ENCODE measurements around the gene GALNT15.
A peak's percentile ranks its signal among the peaks of the same experiment; 100 is the strongest.

The GALNT15 gene

DNA sequence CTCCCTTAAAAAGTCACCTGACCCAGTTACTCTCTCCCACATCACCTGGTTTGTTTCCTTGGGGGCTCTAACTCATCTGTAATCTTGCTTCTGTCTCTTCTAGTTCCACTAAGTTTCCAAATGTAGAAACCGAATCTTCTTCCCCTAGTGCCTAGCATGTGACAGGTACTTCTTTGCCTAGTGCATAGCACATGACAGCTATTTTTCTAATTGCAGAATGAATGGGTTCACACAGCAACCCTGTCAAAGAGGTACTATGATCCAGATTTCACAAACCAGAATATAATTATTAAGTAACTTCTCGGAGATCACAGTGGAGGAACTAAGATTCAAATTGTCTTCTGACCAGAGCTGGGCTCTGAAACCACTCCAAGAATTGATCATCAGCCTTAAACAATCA, 82.8 kb downstream of the GALNT15 start:
- no peak for DNase-seq

DNA sequence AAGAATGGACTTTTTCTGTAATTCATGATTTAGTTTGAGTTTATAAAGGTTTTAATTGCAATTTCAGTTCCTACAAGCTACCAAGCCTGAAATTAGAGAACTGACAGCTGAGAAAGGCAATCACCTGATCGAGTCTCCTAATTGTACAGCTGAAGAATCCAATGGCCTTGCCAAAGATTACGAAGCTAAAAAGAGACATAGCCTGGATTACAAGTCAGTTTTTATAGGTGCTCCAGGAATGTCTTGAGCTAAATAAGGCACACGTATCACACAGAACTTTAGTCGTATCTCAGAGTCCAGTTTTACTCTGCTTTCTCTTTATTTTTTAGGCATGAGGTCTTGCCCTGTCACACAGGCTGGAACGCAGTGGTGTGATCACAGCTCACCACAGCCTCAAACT, 83.7 kb downstream of the GALNT15 start:
- no peak for DNase-seq

DNA sequence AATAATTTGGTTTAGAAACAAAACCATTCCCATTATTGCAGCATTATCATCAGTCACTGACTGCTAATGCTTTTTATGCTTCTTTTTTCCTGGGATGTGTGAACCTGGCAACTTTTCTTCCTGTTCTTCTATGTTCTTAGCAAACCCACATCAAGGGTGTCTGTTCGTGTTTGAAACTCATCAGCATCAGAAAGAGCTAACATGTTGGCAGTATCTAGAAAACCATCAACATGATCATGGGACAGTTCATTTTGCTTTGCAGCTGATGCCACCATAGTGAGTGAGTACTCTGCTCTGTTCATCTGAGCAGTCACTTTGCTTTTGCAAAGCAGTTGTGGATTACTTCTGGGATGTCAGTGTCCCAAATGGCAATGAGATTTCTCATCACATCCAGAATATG, 84.4 kb downstream of the GALNT15 start:
- no peak for DNase-seq

GRCh38 chr3:16260046-16260445, 85.6 kb downstream of the GALNT15 start:
- no peak for DNase-seq

- no peak for DNase-seq
Measured at GRCh38 chr3:16262174-16262573, 87.7 kb downstream of the GALNT15 start.

DNA sequence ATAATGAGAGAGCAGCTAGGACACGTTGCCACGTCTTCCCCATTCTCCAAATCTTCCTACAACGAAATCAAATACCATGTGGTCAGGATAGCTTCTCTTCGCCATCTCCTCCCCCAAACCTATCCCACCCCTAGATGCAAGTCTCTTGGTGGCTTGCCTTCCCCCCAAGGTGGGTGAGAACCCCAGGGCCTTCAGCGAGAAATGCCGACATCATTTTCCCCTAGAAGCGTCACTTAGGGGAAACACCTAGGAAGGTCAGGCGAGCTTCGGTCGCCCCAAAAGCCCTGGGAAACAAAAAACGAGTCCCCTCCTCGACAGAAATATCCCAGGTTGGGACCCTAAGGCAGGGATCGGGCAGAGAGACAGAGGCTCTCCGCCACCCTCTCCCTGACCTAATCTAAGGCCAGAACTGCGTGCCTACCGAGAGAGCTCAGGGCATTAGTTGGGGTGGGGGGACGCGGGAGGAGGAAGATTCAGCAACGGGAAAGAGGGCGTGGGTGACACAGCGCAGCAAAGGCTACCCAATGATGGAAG, 89.8 kb downstream of the GALNT15 start:
- DNase-seq: peak; percentile 37

DNA sequence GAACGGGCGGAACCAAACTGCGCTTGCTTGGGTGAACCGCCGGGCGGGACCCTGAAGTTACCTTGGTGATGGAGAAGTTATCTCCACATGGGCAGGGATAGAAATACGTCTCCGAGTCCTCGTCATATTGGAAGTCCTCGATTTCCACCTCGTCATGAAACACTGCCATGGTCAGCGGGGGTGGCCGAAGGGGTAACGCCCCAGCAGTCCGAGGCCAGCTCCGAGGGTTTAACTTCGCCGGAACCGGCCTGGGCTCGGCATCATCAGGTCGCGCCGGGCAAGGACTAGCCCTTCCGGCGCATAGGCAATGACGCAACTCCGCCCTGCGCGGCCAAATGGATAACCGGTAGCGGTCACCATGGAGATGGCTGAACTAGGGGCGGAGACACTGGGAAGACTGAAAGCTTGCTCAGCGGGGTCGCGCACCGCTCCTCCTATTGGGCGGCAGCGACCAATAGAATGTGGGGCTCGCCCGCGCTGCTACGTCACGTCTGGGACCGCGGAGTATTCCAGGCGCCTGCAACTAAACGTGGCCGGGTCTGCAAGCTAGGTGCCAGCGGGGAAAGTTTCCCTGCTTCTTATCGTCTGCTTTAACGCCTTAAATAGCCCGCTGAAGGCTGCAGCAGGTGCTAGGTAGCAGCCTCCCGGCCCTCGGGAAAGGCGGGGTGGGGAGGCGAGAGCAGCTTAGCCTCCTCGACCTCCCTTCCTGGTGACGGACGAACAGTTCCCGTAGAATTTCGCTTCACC, 90.4 kb downstream of the GALNT15 start, which contains the start of the genes DPH3 and OXNAD1:
Gene DPH3, minus strand, starts transcription at position 236 of the 747 bp plus-strand sequence. Its CDS starts 67 bp downstream, at position 169.
Gene OXNAD1, plus strand, starts transcription at position 505 of the 747 bp plus-strand sequence. CDS start 5,741 bp downstream, outside the sequence.
- peak; percentile 74 for DNase-seq

DNA sequence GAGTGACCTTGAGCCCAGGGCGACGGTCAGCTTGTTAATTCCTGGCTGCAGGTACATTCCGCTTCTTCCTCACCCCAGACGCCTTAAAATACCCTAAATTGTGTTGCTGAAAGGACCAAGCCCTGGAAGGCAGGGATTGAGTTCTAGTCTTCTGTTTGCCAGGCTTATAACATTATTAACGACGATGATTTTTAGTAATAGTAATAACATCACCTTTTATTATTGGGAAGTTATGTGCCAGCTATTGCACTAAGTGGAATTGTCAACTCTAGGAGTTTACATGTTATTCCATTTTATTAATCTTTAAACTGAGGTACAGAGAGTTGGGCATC, 90.9 kb downstream of the GALNT15 start:
- DNase-seq: no peak

DNA sequence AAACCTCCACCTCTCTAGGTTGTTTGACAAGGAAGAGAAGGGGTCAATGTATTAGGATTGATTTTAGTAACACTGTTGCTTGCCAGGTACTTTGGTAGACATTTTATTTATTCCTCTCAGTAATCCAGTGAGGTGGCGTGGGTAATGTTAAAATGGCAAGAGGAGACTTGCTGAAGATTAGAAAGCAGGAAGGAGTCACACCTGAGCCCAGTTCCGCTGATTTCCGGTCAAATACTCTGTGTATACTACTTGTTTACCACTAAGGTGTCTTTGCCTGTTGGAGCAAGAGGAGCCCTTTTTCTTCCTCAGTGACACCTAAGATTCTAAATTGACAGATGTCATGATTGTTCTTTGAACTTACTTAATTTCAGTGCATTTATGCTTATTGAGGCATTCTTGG, 92.2 kb downstream of the GALNT15 start:
- DNase-seq: no peak

DNA sequence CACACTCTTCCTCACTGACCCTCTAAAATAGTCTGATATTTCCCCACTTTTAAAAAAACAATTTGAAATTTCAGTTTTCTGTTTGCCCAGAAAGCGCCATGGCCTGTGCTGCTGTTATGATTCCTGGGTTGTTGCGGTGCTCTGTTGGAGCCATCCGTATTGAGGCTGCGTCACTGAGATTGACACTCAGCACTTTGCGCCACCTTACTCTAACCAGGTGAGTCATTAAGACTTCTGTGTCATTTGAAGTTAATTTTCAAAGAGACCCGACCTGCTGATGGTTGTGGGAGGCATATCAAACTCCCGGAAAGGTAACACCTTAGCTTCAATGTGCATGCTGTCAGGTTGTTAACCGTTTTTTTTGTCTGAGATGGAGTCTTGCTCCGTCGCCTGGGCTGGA, 96.4 kb downstream of the GALNT15 start:
- no peak for DNase-seq

- DNase-seq: no peak
Measured at GRCh38 chr3:16272588-16272987, 98.1 kb downstream of the GALNT15 start.

DNA sequence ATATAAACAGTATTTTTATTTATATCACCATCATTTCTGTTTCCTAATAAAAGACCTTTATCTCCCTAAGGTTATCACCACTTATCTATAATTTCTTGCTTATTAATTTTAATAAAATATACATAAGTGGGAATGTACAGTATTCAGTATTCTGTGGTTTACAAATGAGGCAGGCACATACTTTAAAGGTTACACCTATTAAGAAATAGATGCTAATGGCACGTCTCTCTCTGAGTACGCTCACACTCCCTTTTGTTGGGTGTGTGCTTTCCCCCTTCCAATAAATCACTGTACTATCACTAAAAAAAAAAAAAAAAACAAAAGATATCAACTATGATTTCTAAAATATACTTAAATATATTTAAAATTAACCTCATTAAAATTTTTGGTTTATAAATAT, 99.4 kb downstream of the GALNT15 start:
- DNase-seq: no peak

DNA sequence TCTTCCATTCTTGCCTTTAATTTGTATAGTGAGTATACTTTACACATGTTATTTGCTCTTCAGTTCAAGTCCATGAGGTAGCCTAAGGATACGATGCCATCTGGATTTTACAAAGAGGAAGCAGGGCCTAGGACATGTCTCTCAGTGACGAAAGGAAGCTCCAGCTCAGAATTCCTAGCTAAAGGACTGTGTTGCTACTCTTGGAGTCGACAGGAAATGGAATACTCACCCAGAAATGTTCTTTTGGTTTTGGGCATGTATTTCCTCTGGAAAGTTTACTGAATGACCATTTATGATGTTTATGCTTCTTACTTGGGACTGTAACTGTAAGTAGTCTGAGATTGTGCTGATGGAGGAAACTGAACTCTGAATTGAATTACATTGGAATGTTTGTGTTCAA, 103.0 kb downstream of the GALNT15 start:
- DNase-seq: no peak

DNA sequence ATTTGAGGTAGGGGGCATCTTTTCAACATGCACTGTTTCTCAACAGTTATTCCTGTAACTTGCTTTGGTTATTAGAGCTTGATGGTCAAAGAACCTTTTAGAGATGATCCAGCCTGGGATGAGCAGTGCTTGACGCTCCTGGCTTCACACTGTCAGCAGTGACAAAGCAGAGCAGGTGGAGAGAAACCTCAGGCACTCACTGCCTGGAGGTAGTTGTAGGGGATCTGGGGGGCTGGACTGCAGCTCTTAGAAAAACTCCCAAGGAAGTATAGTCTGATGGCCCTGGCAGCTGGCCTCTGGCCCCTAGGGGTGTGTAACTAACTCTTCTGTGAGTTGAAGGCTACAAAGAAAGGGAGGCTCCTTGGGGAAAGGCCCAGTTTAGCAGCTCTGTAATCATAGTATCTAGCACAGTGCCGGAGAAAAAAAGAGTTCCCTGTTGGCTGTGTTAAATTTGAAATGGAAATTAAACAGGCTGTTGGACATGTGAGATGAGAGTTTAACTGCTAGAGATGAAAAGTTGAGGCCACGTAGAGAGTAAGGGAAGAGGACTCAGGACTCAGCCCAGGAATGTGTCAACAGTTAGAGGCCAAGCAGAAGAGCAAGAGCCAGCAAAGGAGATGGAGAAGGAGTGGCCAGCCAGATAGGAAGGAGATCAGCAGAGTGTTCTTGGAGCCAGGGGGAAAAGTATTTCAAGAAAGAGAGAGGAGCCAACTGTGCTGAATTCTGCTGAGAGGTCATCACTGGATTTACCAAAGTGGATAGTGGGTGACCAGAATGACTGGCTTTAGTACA, 104.7 kb downstream of the GALNT15 start:
- DNase-seq: no peak

DNA sequence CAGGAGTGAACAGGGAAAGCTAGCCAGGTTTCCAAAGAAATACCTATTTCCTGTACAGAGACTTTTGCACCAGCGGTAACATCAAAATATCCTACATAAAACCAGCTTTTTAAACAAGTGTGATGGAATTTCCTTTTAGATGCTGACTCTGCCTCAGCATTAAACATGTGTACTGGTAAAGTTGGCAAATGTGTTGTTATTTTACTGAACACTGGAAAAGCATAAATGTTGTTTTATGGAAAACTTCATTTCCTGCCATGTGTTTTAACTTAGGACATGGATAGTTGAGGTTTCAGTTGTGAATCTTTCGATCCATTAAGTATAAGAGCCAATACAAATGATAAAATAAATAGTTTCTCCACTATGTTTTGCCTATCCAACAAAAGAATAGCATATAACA, 106.2 kb downstream of the GALNT15 start:
- no peak for DNase-seq
